ENCODE measurements around the gene ARHGAP44.

The ARHGAP44 gene

GRCh38 chr17:12773153-12773552 is 16.1 kb upstream of the ARHGAP44 start:
- H3K4me1 ChIP-seq (ENCODE audit: insufficient read depth, low read length) = no peaks in the 10 kb centered on the region
- H3K9me3 ChIP-seq (ENCODE audit: insufficient read depth, low read length, severe bottlenecking) = no peaks in the 10 kb centered on the region
- H2AFZ ChIP-seq (ENCODE audit: low read depth, low read length) = no peak overlapping the region
- no peaks in the 10 kb centered on the region for H4K20me1 ChIP-seq (ENCODE audit: insufficient read depth, low read length)
- H3K36me3 ChIP-seq (ENCODE audit: insufficient read depth, low read length) = no peaks in the 10 kb centered on the region
- no peaks in the 10 kb centered on the region for H3K79me2 ChIP-seq (ENCODE audit: insufficient read depth, low read length)
- H3K27ac ChIP-seq (ENCODE audit: low read length) = no peak overlapping the region
- no peak overlapping the region for H3K4me3 ChIP-seq (ENCODE audit: low read depth in 1 of 2, low read length in 2 of 2)
- TF ChIP-seq EZH2 (IDR thresholded peaks at IDR 0.05; ENCODE audit: borderline replicate concordance, low read depth, low read length, severe bottlenecking) = no peak
- TF ChIP-seq, protein P1, sequence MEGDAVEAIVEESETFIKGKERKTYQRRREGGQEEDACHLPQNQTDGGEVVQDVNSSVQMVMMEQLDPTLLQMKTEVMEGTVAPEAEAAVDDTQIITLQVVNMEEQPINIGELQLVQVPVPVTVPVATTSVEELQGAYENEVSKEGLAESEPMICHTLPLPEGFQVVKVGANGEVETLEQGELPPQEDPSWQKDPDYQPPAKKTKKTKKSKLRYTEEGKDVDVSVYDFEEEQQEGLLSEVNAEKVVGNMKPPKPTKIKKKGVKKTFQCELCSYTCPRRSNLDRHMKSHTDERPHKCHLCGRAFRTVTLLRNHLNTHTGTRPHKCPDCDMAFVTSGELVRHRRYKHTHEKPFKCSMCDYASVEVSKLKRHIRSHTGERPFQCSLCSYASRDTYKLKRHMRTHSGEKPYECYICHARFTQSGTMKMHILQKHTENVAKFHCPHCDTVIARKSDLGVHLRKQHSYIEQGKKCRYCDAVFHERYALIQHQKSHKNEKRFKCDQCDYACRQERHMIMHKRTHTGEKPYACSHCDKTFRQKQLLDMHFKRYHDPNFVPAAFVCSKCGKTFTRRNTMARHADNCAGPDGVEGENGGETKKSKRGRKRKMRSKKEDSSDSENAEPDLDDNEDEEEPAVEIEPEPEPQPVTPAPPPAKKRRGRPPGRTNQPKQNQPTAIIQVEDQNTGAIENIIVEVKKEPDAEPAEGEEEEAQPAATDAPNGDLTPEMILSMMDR (IDR thresholded peaks at IDR 0.05; ENCODE audit: borderline replicate concordance, extremely low read depth, low read length, poor library complexity, severe bottlenecking) = no peak
- ATAC-seq (ENCODE audit: insufficient read depth, low read depth) (no peak), DNase-seq (no peak)
- no peak overlapping the region for H3K9ac ChIP-seq (ENCODE audit: low read depth, low read length)
- no peak overlapping the region for H3K4me2 ChIP-seq (ENCODE audit: insufficient read depth, low read length)
- no peaks in the 10 kb centered on the region for H3K27me3 ChIP-seq (ENCODE audit: insufficient read depth, low read length, poor library complexity)

GRCh38 chr17:12789075-12789480 is 220 bp upstream of the ARHGAP44 start:
- Histone ChIP-seq H3K9me3 (ENCODE audit: insufficient read depth, low read length, severe bottlenecking) (no peaks in the 10 kb centered on the region), H3K4me3 (ENCODE audit: low read depth in 1 of 2, low read length in 2 of 2) (no peak overlapping the region), H3K36me3 (ENCODE audit: insufficient read depth, low read length) (no peaks in the 10 kb centered on the region), H2AFZ (ENCODE audit: low read depth, low read length) (no peak overlapping the region), H3K4me1 (ENCODE audit: insufficient read depth, low read length) (no peaks in the 10 kb centered on the region), H3K27ac (ENCODE audit: low read length) (no peak overlapping the region), H3K4me2 (ENCODE audit: insufficient read depth, low read length) (no peak overlapping the region), H3K79me2 (ENCODE audit: insufficient read depth, low read length) (no peaks in the 10 kb centered on the region), H3K27me3 (ENCODE audit: insufficient read depth, low read length, poor library complexity) (no peaks in the 10 kb centered on the region), H3K9ac (ENCODE audit: low read depth, low read length) (no peak overlapping the region), H4K20me1 (ENCODE audit: insufficient read depth, low read length) (no peaks in the 10 kb centered on the region)
- DNase-seq = no peak
- no peak for ATAC-seq (ENCODE audit: insufficient read depth, low read depth)
- TF ChIP-seq EZH2 (IDR thresholded peaks at IDR 0.05; ENCODE audit: borderline replicate concordance, low read depth, low read length, severe bottlenecking) = no peak
- TF ChIP-seq, protein P1 (IDR thresholded peaks at IDR 0.05; ENCODE audit: borderline replicate concordance, extremely low read depth, low read length, poor library complexity, severe bottlenecking) = no peak

- Histone ChIP-seq H3K4me3 (ENCODE audit: low read depth in 1 of 2, low read length in 2 of 2) (no peak overlapping the region), H2AFZ (ENCODE audit: low read depth, low read length) (no peak overlapping the region)
These were observed 1.2 kb downstream of the ARHGAP44 start for GRCh38 chr17:12790249-12791106.

More at GRCh38 chr17:12790249-12791106, 1.2 kb downstream of the ARHGAP44 start:
- Histone ChIP-seq H3K79me2 (ENCODE audit: insufficient read depth, low read length) (no peaks in the 10 kb centered on the region), H3K4me2 (ENCODE audit: insufficient read depth, low read length) (no peak overlapping the region), H3K27me3 (ENCODE audit: insufficient read depth, low read length, poor library complexity) (no peaks in the 10 kb centered on the region), H3K27ac (ENCODE audit: low read length) (no peak overlapping the region), H3K36me3 (ENCODE audit: insufficient read depth, low read length) (no peaks in the 10 kb centered on the region), H3K9me3 (ENCODE audit: insufficient read depth, low read length, severe bottlenecking) (no peaks in the 10 kb centered on the region), H3K9ac (ENCODE audit: low read depth, low read length) (no peak overlapping the region), H4K20me1 (ENCODE audit: insufficient read depth, low read length) (no peaks in the 10 kb centered on the region), H3K4me1 (ENCODE audit: insufficient read depth, low read length) (no peaks in the 10 kb centered on the region)
- TF ChIP-seq, protein P1 (IDR thresholded peaks at IDR 0.05; ENCODE audit: borderline replicate concordance, extremely low read depth, low read length, poor library complexity, severe bottlenecking) = no peak
- ATAC-seq (ENCODE audit: insufficient read depth, low read depth) = no peak
- DNase-seq = no peak
